NCI-H2107 treated with DMSO at 0.1 percent for 48 hours (cell line): ENCODE results near the gene OTOA.
A peak's percentile ranks its signal among the peaks of the same experiment; 100 is the strongest.
"Not testable (repeated sequence)": the region's sequence is repeated elsewhere in the genome, so short reads cannot be mapped to it uniquely, and the experiment has no call there.

Experiments
- DNase-seq: peaks from one replicate; lab custom pipeline; 2025; ENCODE audit not compliant: unreplicated experiment; lab: John Stamatoyannopoulos, UW

The OTOA gene

DNA sequence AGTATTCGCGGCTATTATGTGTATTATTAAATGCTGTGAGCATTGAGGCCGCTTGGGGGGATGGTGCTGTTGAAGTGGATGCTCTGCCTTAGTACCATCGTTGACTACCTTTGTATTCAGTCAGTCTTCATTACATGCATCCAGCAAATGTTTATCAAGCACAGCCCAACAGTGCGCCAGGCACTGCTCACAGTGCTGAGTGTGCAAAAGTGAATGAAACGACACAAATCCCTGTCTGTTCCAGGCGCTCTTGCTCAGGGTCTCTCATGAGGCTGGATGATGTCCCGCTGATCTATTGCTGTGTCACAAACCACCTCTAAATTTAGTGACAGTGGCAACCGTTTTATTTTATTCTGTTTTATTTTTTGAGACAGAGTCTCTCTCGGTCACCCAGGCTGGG lies 53.8 kb downstream of the OTOA start:
- no peak for DNase-seq

DNA sequence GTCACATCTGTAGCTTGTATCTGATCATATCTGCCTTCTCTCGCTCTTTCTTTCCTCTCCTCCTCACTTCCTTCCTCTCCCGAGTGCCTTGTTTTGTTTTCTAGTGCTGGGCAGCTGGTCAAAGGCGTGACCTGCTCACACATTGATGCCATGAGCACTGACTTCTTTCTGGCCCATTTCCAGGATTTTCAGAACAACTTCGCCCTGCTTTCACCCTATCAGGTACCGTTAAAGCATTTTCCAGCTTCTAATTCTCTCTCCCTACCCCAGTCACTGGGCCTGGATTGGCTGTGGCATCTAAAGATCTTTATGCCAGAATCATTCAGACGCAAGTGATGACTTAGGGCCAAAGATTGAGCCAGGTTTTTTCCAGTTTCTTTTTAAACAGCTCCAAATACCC lies 55.5 kb downstream of the OTOA start:
- no peak for DNase-seq

DNA sequence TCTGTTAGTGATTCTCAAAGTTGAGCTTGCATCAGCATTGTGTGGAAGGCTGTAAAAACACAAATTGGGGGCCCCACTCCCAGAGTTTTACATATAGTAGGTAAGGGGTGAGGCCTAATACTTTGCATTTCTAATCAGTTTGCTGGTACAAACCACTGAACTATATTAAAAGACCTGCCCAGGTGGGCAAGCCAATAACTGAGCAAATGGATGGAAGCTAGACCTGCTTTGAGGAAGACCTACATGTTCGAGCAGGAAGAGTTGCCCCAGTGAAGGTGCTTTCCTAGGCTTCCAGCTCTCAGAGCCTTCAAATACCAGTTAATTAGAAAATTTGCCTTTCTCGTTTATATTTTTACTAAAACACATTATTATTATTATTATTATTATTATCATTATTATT lies 56.8 kb downstream of the OTOA start:
- no peak for DNase-seq

DNA sequence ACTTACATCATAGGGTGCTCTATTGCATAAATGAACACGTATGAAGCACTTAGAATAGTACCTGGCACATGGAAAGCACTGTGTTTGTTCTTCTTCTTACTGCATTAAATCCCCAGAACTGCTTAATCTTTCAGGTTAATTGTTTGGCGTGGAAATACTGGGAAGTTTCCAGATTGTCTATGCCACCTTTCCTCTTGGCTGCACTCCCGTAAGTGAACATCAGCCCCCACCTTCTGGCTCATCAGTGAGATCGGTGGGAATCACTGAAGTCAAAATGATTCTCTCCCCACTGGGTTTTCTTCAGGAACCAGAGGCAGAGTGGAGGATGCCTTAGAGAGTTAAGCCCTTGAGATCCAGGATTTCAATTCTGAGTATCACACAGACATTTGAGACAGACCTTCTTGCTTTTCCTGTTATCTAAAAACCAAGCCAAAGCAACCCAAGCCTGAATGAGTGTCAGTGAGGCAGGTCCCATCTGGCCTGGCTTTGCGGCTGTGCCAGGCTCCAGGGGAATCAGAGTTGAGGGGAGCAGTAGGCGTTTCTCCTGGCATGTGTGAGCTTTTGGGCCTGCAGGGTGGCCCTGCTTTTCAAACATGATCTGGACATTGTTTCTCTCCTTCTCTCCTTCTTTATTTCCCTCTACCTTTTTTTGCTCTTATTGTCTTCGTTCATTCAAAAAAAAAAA lies 59.1 kb downstream of the OTOA start:
- DNase-seq = no peak

DNA sequence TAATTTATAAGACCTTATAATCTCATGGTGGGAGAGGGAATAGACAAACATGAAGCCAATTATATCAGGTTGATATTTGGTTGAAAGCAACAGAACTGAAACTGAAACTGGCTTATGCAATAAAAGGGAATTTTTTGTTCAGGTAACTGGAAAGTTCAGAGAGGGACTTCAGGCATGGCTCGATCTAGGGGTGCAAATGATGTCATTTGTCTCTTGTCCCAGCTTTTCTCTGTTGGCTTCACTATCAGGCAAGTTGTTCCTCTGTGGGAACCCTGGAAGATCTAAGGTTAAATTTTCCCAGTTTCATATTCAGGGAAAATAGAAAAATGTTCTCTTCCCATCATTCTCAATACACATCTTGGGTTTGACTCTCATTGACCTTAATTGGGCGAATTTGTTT lies 59.8 kb downstream of the OTOA start:
- DNase-seq = no peak

DNA sequence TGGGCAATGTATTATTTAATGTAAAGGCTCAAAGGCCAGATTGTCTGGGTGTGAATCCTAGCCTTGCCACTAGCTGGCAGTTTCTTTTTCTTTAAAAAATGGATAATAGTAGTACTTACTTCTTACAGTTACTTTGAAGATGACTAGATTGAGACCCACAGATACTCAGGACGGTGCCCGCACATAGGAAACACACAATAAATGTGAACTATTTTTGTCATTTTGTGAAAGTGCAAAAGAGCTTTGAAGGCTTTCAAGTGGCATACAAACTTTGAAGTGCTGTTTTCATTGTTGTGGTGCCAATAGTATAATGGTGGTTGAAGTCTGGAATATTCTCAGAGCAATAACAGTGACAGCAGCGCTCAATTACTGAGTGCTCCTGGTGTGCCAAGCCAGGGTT lies 63.6 kb downstream of the OTOA start:
- DNase-seq = no peak

DNA sequence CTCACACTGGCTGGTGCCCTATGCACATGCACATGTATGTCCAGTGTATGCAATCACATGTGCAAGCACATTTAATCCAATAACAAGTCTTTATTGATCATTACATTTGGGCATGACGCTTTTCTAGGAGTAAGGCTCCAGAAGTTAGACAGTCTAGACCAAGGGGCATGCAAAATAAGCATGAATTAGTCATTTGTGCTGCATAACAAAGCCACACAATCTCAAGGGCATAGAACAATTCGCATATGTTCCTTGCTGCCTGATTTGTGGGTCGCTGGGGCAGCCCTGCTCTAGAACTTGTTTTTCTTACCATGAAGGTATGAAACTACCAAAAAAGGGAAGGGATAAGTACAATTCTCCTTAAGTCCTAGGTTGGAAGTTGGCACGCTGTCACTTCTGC lies 67.5 kb downstream of the OTOA start:
- not testable (repeated sequence) for DNase-seq

DNA sequence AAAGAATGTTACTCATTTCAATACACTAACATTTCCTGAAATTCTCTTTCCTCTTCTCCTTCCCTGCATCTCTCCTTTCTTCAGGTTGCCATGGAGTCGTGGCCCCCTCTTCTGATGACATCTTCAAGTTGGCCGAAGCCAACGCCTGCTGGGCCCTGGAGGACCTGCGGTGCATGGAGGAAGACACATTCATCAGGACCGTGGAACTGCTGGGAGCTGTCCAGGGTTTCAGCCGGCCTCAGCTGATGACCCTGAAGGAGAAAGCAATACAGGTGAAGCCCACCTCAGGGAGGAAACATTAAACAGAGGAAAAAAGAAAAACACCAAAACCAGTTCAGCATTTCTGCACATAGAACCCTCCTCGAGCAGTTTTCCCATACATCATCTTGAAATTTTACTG lies 76.9 kb downstream of the OTOA start:
- not testable (repeated sequence) for DNase-seq

DNA sequence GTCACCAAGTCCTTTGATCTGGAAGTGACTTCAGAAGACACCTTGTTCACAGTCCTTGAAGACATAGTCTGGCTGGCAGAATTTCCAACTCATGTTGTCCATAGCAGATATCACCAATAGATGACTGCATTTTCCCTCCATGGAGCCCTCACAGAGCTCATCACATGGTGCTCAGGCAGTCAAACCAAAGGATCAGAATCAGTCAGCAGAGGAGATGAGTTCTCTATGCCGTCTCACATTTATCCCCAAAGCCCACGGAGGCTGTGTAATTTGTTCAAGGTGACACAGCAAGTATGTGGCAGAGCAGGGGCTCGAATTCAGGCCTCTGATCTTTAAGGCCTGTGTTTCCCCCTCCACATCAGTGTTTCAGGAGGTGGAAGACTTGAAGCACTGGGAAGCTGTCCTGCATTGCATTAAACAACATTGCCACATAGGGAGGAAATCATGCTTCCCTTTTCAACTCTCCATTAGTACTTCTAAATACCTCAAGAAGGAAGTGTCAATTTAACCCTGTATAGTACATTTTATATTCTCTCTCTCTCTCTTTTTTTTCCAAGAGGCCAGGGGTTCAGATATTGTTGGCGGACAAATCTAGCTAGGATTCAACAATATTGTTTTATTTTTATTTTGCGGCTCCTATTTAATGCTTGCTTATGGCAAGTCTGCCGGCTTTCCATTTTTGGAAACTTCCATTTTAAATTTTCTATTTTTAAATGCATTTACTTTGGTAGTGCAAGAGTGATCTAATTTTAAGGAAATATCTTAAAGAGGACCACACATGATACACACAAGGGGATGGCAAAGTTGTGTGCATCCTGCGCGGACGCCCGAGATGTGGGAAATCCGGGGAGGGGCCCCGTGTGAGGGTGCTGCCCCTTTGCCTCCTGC lies 92.7 kb downstream of the OTOA start:
- not testable (repeated sequence) for DNase-seq

DNA sequence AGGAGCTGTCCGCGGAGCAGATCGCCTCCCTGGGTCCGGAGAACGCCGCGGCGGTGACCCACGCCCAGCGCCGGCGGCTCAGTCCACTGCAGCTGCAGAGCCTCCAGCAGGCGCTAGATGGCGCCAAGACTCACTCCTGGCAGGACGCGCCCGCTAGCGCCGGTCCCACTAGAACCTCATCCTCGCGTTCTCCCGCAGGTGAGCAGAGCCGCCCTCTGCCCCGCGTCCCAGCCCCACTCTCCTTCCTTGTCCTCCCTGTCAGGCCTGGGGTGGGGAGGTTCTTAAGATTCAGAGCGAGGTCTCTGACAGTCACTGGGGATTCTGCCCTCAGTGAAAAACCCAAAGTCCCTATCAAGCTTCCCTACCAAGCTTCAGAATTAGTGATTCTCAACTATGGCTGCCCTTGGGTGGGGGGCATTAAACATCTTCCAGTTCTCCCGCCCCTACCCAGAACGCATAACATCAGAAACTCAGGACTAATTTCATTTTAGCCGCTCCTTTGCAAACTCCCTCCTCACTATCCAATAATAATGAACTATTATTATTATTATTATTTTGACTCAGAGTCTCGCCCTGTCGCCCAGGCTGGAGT lies 93.4 kb downstream of the OTOA start:
- not testable (repeated sequence) for DNase-seq

DNA sequence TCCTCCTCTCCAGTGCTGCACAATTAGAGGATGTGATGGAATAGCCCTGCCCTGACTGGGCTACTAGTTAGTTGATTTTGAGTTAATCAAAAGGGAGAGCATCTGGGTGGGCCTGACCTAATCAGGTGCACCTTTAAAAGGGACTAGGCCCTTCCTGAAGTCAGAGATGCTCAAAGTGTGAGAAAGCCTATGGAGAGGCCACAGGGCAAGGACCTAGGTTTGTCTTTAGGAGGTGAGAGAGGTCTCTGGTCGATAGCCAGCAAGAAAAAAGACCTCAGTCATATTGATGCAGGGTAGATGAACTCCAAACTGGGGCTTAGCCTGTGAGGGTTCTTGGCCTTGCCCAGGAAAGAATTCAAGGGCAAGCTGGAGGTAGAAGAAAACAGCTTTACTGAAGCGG lies 104.5 kb downstream of the OTOA start:
- not testable (repeated sequence) for DNase-seq

DNA sequence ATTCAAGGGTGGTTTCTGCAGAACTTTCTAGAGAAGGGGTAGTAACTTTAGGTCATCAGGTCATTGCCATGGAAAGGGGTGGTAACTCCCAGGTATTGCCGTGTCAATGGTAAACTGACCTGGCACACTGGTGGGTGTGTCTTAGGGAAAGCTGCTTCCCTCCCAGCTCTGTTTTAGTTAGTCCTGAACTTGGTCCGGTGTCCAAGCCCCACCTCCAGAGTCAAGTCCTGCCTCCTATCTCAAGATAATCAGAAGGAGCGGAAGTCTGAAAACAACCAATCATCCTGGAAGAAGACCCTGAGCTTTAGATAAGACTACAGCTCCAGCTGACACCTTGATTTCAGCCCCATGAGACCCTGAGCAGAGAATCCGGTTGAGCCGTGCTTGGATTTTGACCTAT lies 105.0 kb downstream of the OTOA start:
- DNase-seq = not testable (repeated sequence)

DNA sequence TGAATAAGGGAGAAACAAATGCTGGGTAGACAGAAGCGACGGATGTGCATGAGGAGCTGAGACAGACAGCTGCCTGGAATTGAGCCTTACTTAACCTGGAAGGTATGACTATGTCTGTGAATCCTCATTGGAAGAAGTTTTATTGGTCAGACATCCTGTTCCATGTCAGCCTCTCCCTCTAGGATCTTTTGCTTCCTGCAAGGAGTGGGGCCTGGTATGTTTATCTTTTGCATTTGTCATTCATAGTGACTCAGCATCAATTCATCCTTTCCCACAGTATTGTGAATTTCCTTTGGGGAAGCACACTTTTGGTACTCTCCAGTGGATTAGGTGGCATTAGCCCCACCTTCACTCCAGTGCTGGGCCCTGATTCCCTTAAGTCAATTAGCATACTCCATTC lies 105.5 kb downstream of the OTOA start:
- not testable (repeated sequence) for DNase-seq

DNA sequence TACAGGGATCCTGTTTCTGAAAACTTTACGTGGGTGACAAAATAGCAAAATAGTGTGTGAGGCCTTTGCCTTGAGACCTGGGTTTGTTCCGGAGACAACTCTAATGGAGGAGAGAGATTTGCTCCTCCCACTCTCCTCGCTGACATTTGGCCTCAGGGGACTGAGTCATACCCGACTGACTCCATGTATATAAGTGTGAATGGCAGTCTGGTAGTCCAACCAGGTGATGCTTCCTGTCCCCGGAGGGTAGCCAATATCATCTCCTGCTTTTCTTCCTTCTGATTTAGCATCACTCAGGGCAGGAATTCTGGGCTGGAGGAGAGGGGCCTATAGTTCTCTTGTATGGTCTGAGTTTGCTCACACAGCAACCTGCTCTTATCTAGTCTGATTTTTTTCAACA lies 106.8 kb downstream of the OTOA start:
- not testable (repeated sequence) for DNase-seq

DNA sequence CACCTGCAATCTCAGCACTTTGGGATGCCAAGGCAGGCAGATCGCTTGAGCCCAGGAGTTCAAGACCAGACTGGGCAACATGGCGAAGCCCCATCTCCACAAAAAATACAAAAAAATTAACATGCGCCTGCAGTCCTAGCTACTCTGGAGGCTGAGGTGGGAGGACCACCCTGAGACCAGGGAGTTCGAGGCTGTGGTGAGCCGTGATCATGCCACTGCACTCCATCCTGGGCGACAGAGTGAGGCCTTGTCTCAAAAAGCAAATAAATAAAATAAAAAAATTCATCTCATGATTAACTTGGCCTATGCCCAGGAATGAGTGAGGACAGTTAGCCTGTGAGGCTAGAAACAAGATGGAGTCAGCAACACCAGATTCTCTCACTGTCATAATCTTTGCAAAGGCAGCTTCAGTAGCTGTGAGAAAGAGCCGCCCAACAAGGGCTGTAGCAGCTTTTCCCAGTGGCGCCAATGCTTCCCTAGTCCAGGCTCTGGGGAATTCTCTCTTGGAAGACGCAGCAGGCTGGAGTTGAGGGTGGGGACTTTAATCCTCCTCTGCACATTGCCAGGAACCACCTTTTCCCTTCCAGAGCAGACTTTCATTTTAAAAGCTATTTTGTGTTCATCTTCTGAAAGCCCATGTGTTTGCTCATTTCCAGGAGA lies 108.9 kb downstream of the OTOA start:
- DNase-seq = not testable (repeated sequence)

DNA sequence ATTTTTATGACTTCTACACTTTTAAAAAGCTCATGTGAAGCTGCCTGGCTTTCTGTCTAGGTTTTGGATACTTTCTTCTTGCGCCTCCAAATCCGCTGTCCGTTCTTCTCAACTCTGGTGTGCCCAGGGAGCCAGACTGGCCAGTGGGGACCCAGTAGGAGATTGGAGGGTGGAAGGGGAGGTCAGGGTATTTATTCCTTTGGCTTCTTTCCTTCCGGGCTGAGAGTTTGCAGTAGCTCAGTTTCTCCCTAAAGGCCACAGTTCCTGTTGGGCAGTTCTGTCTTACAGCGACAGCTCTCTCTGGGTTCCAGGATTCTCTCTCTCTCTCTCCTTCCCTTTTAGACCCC lies 109.4 kb downstream of the OTOA start:
- DNase-seq = not testable (repeated sequence)

DNA sequence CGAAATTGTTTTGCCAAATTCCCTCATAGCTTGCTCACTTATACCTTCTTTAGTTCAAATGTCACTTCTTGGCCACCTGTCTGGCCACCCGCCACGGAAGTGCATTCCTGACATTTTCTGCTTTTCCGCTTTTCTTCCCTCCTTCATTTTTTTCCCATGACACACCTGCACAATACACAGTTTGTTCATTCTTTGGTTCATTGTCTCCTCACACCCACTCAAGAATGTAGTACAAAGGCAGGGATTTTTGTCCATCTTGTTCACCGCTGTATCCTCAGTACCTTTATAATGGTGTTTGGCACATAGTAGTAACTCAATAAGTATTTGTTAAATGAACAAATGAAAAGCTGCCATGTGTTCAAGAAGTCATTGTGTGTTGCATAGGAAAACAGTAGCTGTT lies 116.8 kb downstream of the OTOA start:
- not testable (repeated sequence) for DNase-seq

DNA sequence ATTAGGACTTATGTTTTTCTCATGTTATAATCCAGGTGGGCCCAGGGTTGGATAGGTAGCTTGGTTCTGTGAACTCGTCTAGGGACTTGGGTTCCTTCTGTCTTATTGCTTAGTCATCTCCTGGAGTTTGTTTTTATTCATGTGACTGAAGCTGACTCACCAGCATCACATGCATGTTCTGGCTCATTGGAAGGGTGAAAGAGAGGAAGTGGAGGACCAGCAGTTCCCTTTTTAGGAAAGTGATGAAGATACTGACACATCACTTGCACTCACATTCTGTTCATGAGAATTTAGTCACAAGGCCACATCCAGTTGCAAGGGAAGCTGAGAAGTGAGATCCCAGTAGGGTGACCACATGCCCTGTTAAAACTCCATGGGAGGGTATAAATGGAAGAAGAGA lies 126.7 kb downstream of the OTOA start:
- DNase-seq = not testable (repeated sequence)

DNA sequence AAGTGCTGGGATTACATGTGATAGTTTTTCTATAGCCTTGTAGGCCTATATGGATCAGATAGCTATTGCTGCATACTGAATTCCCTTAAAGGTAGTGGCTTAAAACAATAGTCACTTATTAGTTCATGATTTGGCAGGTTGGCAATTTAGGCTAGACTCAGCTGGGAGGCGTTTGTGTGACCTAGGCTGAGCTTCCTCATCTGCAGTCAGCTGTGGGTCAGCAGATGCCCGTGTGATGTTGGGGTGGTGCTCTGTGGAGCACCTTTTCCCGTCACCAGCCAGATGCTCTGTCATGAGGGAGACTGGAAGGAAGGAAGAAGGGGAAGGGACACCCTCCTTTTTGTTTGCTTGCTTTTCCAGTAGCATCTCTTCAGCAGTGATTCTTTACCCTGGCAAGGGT lies 129.5 kb downstream of the OTOA start:
- not testable (repeated sequence) for DNase-seq

DNA sequence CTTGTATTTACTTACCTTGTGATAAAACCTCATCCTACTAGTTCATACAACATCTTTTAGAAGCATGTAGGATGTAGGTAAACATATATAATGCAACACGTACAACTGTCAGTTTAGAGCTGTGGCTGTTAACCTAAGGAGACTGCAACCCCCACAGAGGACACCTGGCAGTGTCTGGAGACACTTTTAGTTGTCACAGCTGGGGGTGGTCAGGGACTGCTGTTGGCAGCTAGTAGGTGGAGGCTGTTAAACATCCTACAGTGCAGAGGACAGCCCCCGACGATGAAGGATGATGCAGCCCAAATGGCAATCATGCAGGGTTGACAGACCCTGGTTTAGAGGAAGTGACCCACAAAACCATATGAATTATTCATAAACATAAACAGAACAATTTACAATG lies 134.8 kb downstream of the OTOA start:
- not testable (repeated sequence) for DNase-seq

DNA sequence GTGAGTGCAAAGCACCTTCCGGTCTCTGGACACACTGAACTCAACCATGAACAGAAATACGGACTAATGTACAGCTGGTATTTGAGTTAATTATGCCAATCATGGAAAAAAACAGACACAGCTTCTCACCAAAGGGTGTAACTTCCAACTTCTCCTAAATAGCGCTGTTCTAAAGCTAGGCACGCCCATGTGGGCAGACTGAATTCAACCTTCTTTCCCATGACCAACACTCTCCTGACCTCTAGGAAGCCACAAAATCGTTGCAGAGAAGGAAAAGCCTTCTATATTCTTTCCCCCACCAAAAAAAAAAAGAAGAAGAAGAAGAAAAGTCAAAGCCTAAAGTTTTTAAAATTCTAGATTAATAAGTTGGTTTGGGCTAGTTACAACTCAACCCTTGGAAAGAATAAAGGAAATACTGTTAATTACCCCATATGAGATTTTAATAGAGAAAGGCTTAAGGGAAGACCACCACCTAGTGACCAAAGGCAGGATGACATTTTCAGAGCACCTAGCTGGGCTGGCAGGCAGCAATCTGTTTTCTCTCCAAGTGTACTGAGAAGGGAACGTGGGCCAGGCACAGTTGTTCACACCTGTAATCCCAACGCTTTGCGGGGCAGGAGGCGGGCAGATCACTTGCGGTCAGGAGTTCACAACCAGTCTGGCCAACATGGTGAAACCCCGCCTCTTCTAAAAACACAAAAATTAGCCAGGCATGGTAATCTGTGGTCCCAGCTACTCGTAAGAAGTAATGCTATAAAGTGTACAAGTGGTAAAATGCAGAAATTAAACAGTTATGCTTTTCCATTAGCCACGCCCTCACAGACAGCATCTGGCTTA lies 138.0 kb downstream of the OTOA start:
- peak; percentile 0 for DNase-seq
